Measurements from ENCODE around the gene RAB36. TPM values are rescaled to one million over a fixed set of nuclear protein-coding genes. Genes with fewer than 3 reads are reported as not detected.

Gene RAB36
- total and polyA plus RNA-seq, 2 experiments from 2014 or later, result 2.7 to 5.3 TPM

DNA sequence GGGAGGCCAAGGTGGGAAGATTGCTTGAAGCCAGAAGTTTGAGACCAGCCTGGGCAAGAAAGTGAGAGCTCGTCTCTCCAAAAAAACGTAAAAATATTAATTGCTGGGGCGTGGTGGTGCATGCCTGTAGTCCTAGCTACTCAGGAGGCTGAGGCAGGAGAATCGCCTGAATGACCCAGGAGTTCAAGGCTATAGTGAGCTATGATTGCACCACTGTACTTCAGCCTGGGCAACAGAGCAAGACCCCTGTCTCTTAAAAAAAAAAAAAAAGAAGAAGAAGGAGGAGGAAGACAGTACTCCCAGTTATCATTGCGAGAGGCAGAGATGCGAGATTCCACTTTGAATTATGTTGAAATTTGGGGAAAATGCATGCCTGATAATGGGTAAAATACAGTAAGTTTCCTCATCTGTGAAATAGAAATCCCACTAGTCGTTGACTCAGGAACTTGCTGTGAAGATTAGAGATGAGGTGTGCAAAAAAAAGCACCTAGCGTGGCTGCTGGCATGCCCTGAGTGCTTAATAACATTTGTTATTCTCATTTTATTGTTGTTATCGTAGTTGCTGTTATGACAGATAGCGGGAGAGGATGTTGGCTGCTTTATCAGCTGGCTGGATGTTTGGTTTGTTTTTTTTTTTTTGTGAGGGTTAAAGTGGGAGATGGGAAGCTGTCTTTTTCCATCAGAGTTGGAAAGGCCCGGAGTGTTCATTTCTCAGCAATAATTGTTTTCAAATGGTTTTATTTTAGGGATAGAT, 68.5 kb downstream of the RAB36 start:
- TF ChIP-seq EZH2 (IDR thresholded peaks at IDR 0.05; ENCODE audit: borderline replicate concordance) (no peak), EZH2phosphoT487 (IDR thresholded peaks at IDR 0.05; ENCODE audit: low read depth, severe bottlenecking, unreplicated experiment) (no peak)
- TF ChIP-seq, protein P1, sequence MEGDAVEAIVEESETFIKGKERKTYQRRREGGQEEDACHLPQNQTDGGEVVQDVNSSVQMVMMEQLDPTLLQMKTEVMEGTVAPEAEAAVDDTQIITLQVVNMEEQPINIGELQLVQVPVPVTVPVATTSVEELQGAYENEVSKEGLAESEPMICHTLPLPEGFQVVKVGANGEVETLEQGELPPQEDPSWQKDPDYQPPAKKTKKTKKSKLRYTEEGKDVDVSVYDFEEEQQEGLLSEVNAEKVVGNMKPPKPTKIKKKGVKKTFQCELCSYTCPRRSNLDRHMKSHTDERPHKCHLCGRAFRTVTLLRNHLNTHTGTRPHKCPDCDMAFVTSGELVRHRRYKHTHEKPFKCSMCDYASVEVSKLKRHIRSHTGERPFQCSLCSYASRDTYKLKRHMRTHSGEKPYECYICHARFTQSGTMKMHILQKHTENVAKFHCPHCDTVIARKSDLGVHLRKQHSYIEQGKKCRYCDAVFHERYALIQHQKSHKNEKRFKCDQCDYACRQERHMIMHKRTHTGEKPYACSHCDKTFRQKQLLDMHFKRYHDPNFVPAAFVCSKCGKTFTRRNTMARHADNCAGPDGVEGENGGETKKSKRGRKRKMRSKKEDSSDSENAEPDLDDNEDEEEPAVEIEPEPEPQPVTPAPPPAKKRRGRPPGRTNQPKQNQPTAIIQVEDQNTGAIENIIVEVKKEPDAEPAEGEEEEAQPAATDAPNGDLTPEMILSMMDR (IDR thresholded peaks at IDR 0.05; ENCODE audit: poor library complexity), result no peak
- no peak overlapping the region for H3K4me2 ChIP-seq
- H3K4me1 ChIP-seq (ENCODE audit: insufficient read depth), result peaks cover 28% of the 10 kb centered on the region
- WGBS (ENCODE audit: low lambda C conversion rate, missing lambda C conversion rate), result 84% methylated on average over 11 of the region's 11 CpGs
- no peaks in the 10 kb centered on the region for H3K9me2 ChIP-seq (replicated peaks; ENCODE audit: insufficient read depth)
- no peak overlapping the region for H3K4me3 ChIP-seq
- H3K79me2 ChIP-seq, result peaks cover 99% of the 10 kb centered on the region
- no peak overlapping the region for H3K27ac ChIP-seq
- peaks cover 84% of the 10 kb centered on the region for H4K20me1 ChIP-seq (ENCODE audit: insufficient read depth, poor library complexity, severe bottlenecking)
- no peaks in the 10 kb centered on the region for H3K9me3 ChIP-seq (ENCODE audit: low read depth)
- H3K36me3 ChIP-seq (replicated peaks; ENCODE audit: insufficient read depth, low read depth), result no peaks in the 10 kb centered on the region
- no peaks in the 10 kb centered on the region for H3K27me3 ChIP-seq
- DNase-seq (ENCODE audit: low spot score), result no peak
- H2AFZ ChIP-seq, result no peak overlapping the region

Small RNA genes lying within 50 kb of the gene (small RNA-seq; reads per million reads assigned to genes)
- gene BCRP8, result not detected
- gene RF00017, result not detected
- gene RF00066, result not detected

Other genes starting within 250 kb of the RAB36 start
- 4.1 and 4.5 TPM in 2 replicates for gene GNAZ, start 75.0 kb upstream of the RAB36 start, total RNA-seq
- 3.4 and 5.1 TPM in 2 replicates for gene GNAZ, start 75.0 kb upstream of the RAB36 start, polyA plus RNA-seq
- gene RSPH14, start 3.5 kb upstream of the RAB36 start, total RNA-seq, result not detected in 2 replicates
- gene RSPH14, start 3.5 kb upstream of the RAB36 start, polyA plus RNA-seq, result 1.0 and 1.4 TPM in 2 replicates
- 42.2 and 50.4 TPM in 2 replicates for gene BCR, start 35.0 kb downstream of the RAB36 start, total RNA-seq
- 38.8 and 41.3 TPM in 2 replicates for gene BCR, start 35.0 kb downstream of the RAB36 start, polyA plus RNA-seq